Measurements from ENCODE around the gene SOX1. TPM values are rescaled to one million over a fixed set of nuclear protein-coding genes. Genes with fewer than 3 reads are reported as not detected.

SOX1 gene
- total RNA-seq, 1 donor from 2014 or later: not detected

- H3K27ac ChIP-seq (ENCODE audit: low read depth, low read length): no peak overlapping the region
- H3K4me1 ChIP-seq (ENCODE audit: control insufficient read depth in 3 of 3, insufficient read depth in 3 of 3, low read length in 3 of 3): no peaks in the 10 kb centered on the region
- H3K9me3 ChIP-seq (ENCODE audit: control insufficient read depth in 3 of 3, low read length in 3 of 3): no peaks in the 10 kb centered on the region
- H3K36me3 ChIP-seq (ENCODE audit: control insufficient read depth in 3 of 3, insufficient read depth in 3 of 3, low read length in 3 of 3): no peaks in the 10 kb centered on the region
- no peak overlapping the region for H3K4me3 ChIP-seq (ENCODE audit: low read length in 3 of 3)
- no peak overlapping the region for H3K9ac ChIP-seq (ENCODE audit: low read depth in 1 of 3, low read length in 3 of 3)
- peaks cover 20 to 62% (median 23%) of the 10 kb centered on the region in 3 donors for H3K27me3 ChIP-seq (ENCODE audit: control insufficient read depth in 3 of 3, insufficient read depth in 3 of 3, low read length in 3 of 3)
Measured at GRCh38 chr13:112114391-112114790, 47.4 kb downstream of the SOX1 start.

DNA sequence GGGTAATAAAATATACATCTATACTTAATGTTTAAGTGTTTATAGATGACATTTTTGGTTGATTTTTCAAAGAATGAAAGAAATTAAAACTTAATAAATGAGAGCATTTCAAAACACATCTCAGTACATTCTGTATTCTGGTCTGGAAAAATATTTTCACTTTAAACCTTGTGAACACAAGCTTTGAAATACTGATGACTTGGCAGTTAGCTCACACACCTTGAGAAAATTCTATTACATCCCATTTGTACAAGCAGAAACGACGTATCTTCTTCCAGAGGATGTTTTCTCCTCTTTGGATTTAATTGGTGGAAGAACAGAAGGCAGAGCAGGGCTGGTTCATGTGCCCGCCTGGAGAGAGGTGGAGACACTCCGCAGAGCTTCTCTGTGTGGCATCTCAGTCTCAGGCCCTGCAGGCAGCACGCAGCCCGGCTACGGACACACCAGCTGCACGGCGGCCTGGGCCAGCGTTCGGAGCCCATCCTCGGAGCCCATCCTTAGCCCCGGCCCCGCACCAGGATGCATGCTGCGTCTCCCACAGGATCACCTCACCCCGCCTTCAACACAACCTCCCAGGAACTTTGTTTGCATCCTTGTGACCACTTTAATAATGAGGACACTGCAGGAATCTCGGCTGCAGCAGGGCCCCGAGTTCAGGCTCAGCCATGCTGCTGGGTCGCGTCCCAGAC, 48.6 kb downstream of the SOX1 start:
- H3K4me1 ChIP-seq (ENCODE audit: control insufficient read depth in 3 of 3, insufficient read depth in 3 of 3, low read length in 3 of 3): no peaks in the 10 kb centered on the region
- H3K9ac ChIP-seq (ENCODE audit: low read depth in 1 of 3, low read length in 3 of 3): no peak overlapping the region
- no peak overlapping the region for H3K4me3 ChIP-seq (ENCODE audit: low read length in 3 of 3)
- no peak overlapping the region for H3K27ac ChIP-seq (ENCODE audit: low read depth, low read length)
- H3K27me3 ChIP-seq (ENCODE audit: control insufficient read depth in 3 of 3, insufficient read depth in 3 of 3, low read length in 3 of 3): peaks cover 24 to 68% (median 27%) of the 10 kb centered on the region in 3 donors
- H3K9me3 ChIP-seq (ENCODE audit: control insufficient read depth in 3 of 3, low read length in 3 of 3): no peaks in the 10 kb centered on the region
- no peaks in the 10 kb centered on the region for H3K36me3 ChIP-seq (ENCODE audit: control insufficient read depth in 3 of 3, insufficient read depth in 3 of 3, low read length in 3 of 3)

- H3K9ac ChIP-seq (ENCODE audit: low read depth in 1 of 3, low read length in 3 of 3): no peak overlapping the region
- H3K27me3 ChIP-seq (ENCODE audit: control insufficient read depth in 3 of 3, insufficient read depth in 3 of 3, low read length in 3 of 3): peaks cover 24 to 70% (median 25%) of the 10 kb centered on the region in 3 donors
- H3K36me3 ChIP-seq (ENCODE audit: control insufficient read depth in 3 of 3, insufficient read depth in 3 of 3, low read length in 3 of 3): no peaks in the 10 kb centered on the region
- H3K4me3 ChIP-seq (ENCODE audit: low read length in 3 of 3): no peak overlapping the region
- H3K9me3 ChIP-seq (ENCODE audit: control insufficient read depth in 3 of 3, low read length in 3 of 3): no peaks in the 10 kb centered on the region
- no peak overlapping the region for H3K27ac ChIP-seq (ENCODE audit: low read depth, low read length)
- H3K4me1 ChIP-seq (ENCODE audit: control insufficient read depth in 3 of 3, insufficient read depth in 3 of 3, low read length in 3 of 3): no peaks in the 10 kb centered on the region
Measured at GRCh38 chr13:112116187-112116950, 49.4 kb downstream of the SOX1 start.

GRCh38 chr13:112117258-112117954, 50.5 kb downstream of the SOX1 start:
- H3K36me3 ChIP-seq (ENCODE audit: control insufficient read depth in 3 of 3, insufficient read depth in 3 of 3, low read length in 3 of 3): no peaks in the 10 kb centered on the region
- no peak overlapping the region for H3K27ac ChIP-seq (ENCODE audit: low read depth, low read length)
- H3K4me1 ChIP-seq (ENCODE audit: control insufficient read depth in 3 of 3, insufficient read depth in 3 of 3, low read length in 3 of 3): no peaks in the 10 kb centered on the region
- no peak overlapping the region for H3K9ac ChIP-seq (ENCODE audit: low read depth in 1 of 3, low read length in 3 of 3)
- no peaks in the 10 kb centered on the region for H3K9me3 ChIP-seq (ENCODE audit: control insufficient read depth in 3 of 3, low read length in 3 of 3)
- H3K4me3 ChIP-seq (ENCODE audit: low read length in 3 of 3): no peak overlapping the region
- peaks cover 22 to 64% (median 24%) of the 10 kb centered on the region in 3 donors for H3K27me3 ChIP-seq (ENCODE audit: control insufficient read depth in 3 of 3, insufficient read depth in 3 of 3, low read length in 3 of 3)

- Histone ChIP-seq H3K9ac (ENCODE audit: low read depth in 1 of 3, low read length in 3 of 3) (no peak overlapping the region), H3K4me3 (ENCODE audit: low read length in 3 of 3) (no peak overlapping the region), H3K9me3 (ENCODE audit: control insufficient read depth in 3 of 3, low read length in 3 of 3) (no peaks in the 10 kb centered on the region), H3K27ac (ENCODE audit: low read depth, low read length) (no peak overlapping the region), H3K27me3 (ENCODE audit: control insufficient read depth in 3 of 3, insufficient read depth in 3 of 3, low read length in 3 of 3) (peaks cover 18 to 58% (median 24%) of the 10 kb centered on the region in 3 donors), H3K4me1 (ENCODE audit: control insufficient read depth in 3 of 3, insufficient read depth in 3 of 3, low read length in 3 of 3) (no peaks in the 10 kb centered on the region), H3K36me3 (ENCODE audit: control insufficient read depth in 3 of 3, insufficient read depth in 3 of 3, low read length in 3 of 3) (no peaks in the 10 kb centered on the region)
Measured at GRCh38 chr13:112117955-112118302, 51.0 kb downstream of the SOX1 start.

- H3K4me3 ChIP-seq (ENCODE audit: low read length in 3 of 3): no peak overlapping the region
- H3K27me3 ChIP-seq (ENCODE audit: control insufficient read depth in 3 of 3, insufficient read depth in 3 of 3, low read length in 3 of 3): peaks cover 18 to 55% (median 21%) of the 10 kb centered on the region in 3 donors
- H3K4me1 ChIP-seq (ENCODE audit: control insufficient read depth in 3 of 3, insufficient read depth in 3 of 3, low read length in 3 of 3): no peaks in the 10 kb centered on the region
- H3K27ac ChIP-seq (ENCODE audit: low read depth, low read length): no peak overlapping the region
- no peak overlapping the region for H3K9ac ChIP-seq (ENCODE audit: low read depth in 1 of 3, low read length in 3 of 3)
- H3K9me3 ChIP-seq (ENCODE audit: control insufficient read depth in 3 of 3, low read length in 3 of 3): no peaks in the 10 kb centered on the region
- no peaks in the 10 kb centered on the region for H3K36me3 ChIP-seq (ENCODE audit: control insufficient read depth in 3 of 3, insufficient read depth in 3 of 3, low read length in 3 of 3)
Measured at GRCh38 chr13:112118451-112119064, 51.6 kb downstream of the SOX1 start.

DNA sequence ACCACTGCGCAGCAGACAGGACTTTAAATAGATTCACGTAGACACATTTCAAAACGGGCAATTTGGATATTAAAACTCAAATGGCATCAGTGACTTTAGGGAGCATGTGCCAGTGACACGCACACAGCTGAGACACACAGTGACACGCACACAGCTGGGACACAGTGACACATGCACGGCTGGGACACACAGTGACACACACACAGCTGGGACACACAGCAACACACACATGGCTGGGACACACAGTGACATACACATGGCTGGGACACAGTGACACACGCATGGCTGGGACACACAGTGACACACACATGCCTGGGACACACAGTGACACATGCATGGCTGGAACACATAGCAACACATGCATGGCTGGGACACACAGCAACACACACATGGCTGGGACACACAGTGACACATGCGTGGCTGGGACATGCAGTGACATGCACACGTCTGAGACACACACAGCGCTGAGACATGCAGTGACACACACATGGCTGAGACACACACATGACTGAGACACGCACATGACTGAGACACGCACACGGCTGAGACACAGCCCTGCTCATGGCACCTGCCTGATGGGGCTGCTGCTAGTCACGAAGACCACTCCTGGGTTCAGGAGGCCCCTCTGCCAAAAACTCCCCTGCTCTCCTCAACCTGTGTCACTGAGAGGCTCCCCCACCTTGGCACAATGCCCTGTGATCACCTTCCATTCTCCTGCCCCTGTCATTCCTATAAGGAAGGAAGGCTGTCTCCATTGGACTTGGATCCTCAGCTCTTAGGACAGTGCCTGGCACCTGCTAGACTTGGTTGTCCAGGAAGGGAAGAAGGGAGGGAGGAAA, 52.5 kb downstream of the SOX1 start:
- Histone ChIP-seq H3K27ac (ENCODE audit: low read depth, low read length) (no peak overlapping the region), H3K4me3 (ENCODE audit: low read length in 3 of 3) (no peak overlapping the region), H3K9ac (ENCODE audit: low read depth in 1 of 3, low read length in 3 of 3) (no peak overlapping the region), H3K36me3 (ENCODE audit: control insufficient read depth in 3 of 3, insufficient read depth in 3 of 3, low read length in 3 of 3) (no peaks in the 10 kb centered on the region), H3K27me3 (ENCODE audit: control insufficient read depth in 3 of 3, insufficient read depth in 3 of 3, low read length in 3 of 3) (peaks cover 11 to 48% (median 17%) of the 10 kb centered on the region in 3 donors), H3K9me3 (ENCODE audit: control insufficient read depth in 3 of 3, low read length in 3 of 3) (no peaks in the 10 kb centered on the region), H3K4me1 (ENCODE audit: control insufficient read depth in 3 of 3, insufficient read depth in 3 of 3, low read length in 3 of 3) (no peaks in the 10 kb centered on the region)

DNA sequence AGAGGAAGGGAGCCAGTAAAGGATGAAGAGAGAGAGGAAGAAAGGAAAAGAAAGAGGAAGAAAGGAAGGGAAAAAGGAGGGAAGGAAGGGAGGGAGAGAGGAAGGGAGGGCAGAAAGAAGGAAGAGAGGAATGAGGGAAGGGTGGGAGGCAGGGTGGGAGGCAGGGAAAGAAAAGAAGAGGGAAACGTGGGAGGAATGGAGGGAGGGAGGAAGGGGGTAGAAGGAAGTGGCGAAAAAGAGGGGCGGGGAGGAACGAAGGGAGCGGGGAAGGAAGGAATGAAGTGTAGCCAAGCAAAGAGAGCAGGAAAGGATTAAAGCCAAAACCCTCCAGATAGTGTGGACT, 53.1 kb downstream of the SOX1 start:
- Histone ChIP-seq H3K9ac (ENCODE audit: low read depth in 1 of 3, low read length in 3 of 3) (no peak overlapping the region), H3K36me3 (ENCODE audit: control insufficient read depth in 3 of 3, insufficient read depth in 3 of 3, low read length in 3 of 3) (no peaks in the 10 kb centered on the region), H3K4me1 (ENCODE audit: control insufficient read depth in 3 of 3, insufficient read depth in 3 of 3, low read length in 3 of 3) (no peaks in the 10 kb centered on the region), H3K27me3 (ENCODE audit: control insufficient read depth in 3 of 3, insufficient read depth in 3 of 3, low read length in 3 of 3) (peaks cover 9 to 43% (median 17%) of the 10 kb centered on the region in 3 donors), H3K27ac (ENCODE audit: low read depth, low read length) (no peak overlapping the region), H3K9me3 (ENCODE audit: control insufficient read depth in 3 of 3, low read length in 3 of 3) (no peaks in the 10 kb centered on the region), H3K4me3 (ENCODE audit: low read length in 3 of 3) (no peak overlapping the region)
